ENCODE data around the gene KRR1.
"Not testable (repeated sequence)": the region's sequence is repeated elsewhere in the genome, so short reads cannot be mapped to it uniquely, and the experiment has no call there.

The KRR1 gene

DNA sequence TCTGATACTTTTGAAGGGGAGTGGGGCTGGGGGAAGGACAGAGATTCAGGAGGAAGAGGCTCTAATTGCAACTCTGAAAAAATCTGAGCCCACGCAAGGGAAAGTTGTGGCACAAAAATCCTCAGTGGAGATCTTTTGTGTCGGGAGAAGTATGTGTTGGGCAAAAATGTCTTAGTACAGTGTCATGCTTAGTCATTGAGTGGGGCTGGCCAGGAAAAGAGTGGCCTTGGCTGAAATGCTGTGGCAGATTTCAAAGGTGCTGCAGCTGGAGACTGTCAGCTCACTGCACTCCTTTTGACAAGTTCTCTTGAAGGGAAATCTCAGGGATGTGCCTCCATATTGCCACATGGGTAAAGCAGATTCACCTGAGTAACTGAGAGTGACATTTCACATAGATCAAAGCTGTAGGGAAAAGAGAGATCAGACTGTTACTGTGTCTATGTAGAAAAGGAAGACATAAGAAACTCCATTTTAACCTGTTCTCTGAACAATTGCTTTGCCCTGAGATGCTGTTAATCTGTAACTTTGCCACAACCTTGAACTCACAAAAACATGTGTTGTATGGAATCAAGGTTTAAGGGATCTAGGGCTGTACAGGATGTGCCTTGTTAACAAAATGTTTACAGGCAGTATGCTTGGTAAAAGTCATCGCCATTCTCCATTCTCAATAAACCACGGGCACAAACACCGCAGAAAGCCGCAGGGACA, 66.8 kb downstream of the KRR1 start:
- no peak for DNase-seq (ENCODE audit: low read depth)
- H3K4me3 ChIP-seq (ENCODE audit: low read depth, low read length), result no peak overlapping the region
- TF ChIP-seq CTCF (IDR thresholded peaks at IDR 0.05; ENCODE audit: low read depth, low read length, missing control alignments), result no peak

- H3K4me3 ChIP-seq (ENCODE audit: low read depth, low read length), result no peak overlapping the region
- DNase-seq (ENCODE audit: low read depth), result no peak
- no peak for TF ChIP-seq CTCF (IDR thresholded peaks at IDR 0.05; ENCODE audit: low read depth, low read length, missing control alignments)
Observed at GRCh38 chr12:75443709-75444108, 67.7 kb downstream of the KRR1 start.

DNA sequence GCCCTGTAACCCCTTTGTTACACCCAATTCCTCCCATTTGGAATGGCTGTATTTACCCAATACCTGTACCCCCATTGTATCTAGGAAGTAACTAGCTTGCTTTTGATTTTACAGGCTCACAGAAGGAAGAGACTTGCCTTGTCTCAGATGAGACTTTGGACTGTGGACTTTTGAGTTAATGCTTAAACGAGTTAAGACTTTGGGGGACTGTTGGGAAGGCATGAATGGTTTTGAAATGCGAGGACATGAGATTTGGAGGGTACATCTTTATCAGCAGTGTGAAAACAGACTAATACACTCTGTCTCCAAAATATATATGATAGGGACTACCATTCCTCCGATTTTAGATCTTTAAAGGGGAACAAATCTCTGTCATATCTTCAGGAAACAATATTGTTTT, 69.0 kb downstream of the KRR1 start:
- DNase-seq (ENCODE audit: low read depth); H3K4me3 ChIP-seq (ENCODE audit: low read depth, low read length): not testable (repeated sequence)

- H3K4me3 ChIP-seq (ENCODE audit: low read depth, low read length); DNase-seq (ENCODE audit: low read depth): not testable (repeated sequence)
Observed at GRCh38 chr12:75441687-75442449, 69.5 kb downstream of the KRR1 start.

All from GM12864 (cell line).